Fibroblast of the aortic adventitia (primary cell): ENCODE measurements around the gene BAZ2B. TPM values are rescaled to one million over a fixed set of nuclear protein-coding genes. Genes with fewer than 3 reads are reported as not detected.
A peak's percentile ranks its signal among the peaks of the same experiment; 100 is the strongest.

Experiments
- DNase-seq: peaks from one replicate; pipeline ENCODE4 v3.0.0-alpha.2; 2010; ENCODE audit warnings: low read depth
- H3K4me3 ChIP-seq: 2 replicates; pipeline ENCODE4 v1.5.1; 2011; ENCODE audit warnings: low read depth, mild to moderate bottlenecking, control low read depth, low read length, moderate library complexity
- CTCF ChIP-seq: IDR thresholded peaks from 2 replicates; pipeline ENCODE4 v1.5.1; 2011; ENCODE audit warnings: mild to moderate bottlenecking, low read length, control low read depth, inconsistent platforms; ENCODE audit not compliant: insufficient read depth
- total RNA-seq: library from RNA; depleted of rRNA; stranded (reverse); fragments of >200 nt; gene quantifications from 2 replicates; pipeline ENCODE4 v1.2.3, GENCODE V29; 2012; ENCODE audit warnings: low replicate concordance

BAZ2B gene
- total RNA-seq, 1 donor, result 72.3 TPM

- DNase-seq, result no peak
Observed at GRCh38 chr2:159287733-159288132, 328.6 kb downstream of the BAZ2B start.

GRCh38 chr2:159286709-159287441 lies 329.5 kb downstream of the BAZ2B start:
- no peak for TF ChIP-seq CTCF
- DNase-seq, result peak; percentile 92
- peak overlapping the region; percentile 87 for H3K4me3 ChIP-seq

More at GRCh38 chr2:159287733-159288132, 328.6 kb downstream of the BAZ2B start:
- H3K4me3 ChIP-seq, result no peak overlapping the region
- TF ChIP-seq CTCF, result no peak

- peak within 1 kb of the TSS; percentile 87 for H3K4me3 ChIP-seq
- DNase-seq, result peak; percentile 63
- no peak for TF ChIP-seq CTCF
Observed at GRCh38 chr2:159285929-159286708, 330.2 kb downstream of the BAZ2B start, which contains the start of gene WDSUB1. WDSUB1 (minus strand) TSS chr2:159286703; CDS start chr2:159283069, 3,634 bp downstream.

- no peak for TF ChIP-seq CTCF
- no peak for DNase-seq
- peak overlapping the region; percentile 87 for H3K4me3 ChIP-seq
Observed at GRCh38 chr2:159285433-159285832, 330.9 kb downstream of the BAZ2B start.

GRCh38 chr2:159283529-159283928 lies 332.8 kb downstream of the BAZ2B start:
- no peak for DNase-seq
- no peak for TF ChIP-seq CTCF
- no peak overlapping the region for H3K4me3 ChIP-seq

GRCh38 chr2:159281002-159281401 lies 335.3 kb downstream of the BAZ2B start:
- DNase-seq, result no peak
- H3K4me3 ChIP-seq, result no peak overlapping the region
- no peak for TF ChIP-seq CTCF
